AG04450 (cell line): ENCODE measurements around the gene ELOVL5. TPM values are rescaled to one million over a fixed set of nuclear protein-coding genes. Genes with fewer than 3 reads are reported as not detected.

ENCODE experiments used
- CTCF ChIA-PET: fragments of 300-600, 350-600 bp; formaldehyde crosslinking; extraction: SDS; loops from one replicate; lab custom pipeline; 2022; ENCODE audit warnings: antibody characterized with exemption, inconsistent platforms; lab: Charles Lee
- POLR2A ChIA-PET: fragments of 350-600 bp; formaldehyde crosslinking; extraction: SDS; loops from one replicate; lab custom pipeline; 2021; ENCODE audit warnings: antibody characterized with exemption, inconsistent platforms; lab: Yijun Ruan, JAX
- DNase-seq: peaks from one replicate; pipeline ENCODE4 v3.0.0-alpha.2; 2011; ENCODE audit warnings: low read depth, low spot score
- H3K27ac ChIP-seq: one replicate; pipeline ENCODE4 v1.5.1; 2012; ENCODE audit warnings: low read depth, low read length, control low read depth
- H3K27me3 ChIP-seq: one replicate; pipeline ENCODE4 v1.6.0; 2012; ENCODE audit warnings: low read length; ENCODE audit not compliant: control insufficient read depth, insufficient read depth
- H3K4me3 ChIP-seq: 2 replicates; pipeline ENCODE4 v1.5.1; 2011; ENCODE audit warnings: mild to moderate bottlenecking, low read depth, low read length, control low read depth
- H3K9me3 ChIP-seq: 2 replicates; pipeline ENCODE4 v1.5.1; 2012; ENCODE audit warnings: low read length; ENCODE audit not compliant: control insufficient read depth, insufficient read depth
- CTCF ChIP-seq: IDR thresholded peaks from 2 replicates; pipeline ENCODE4 v1.5.1; 2011; ENCODE audit warnings: low read depth, low read length, control low read depth, inconsistent platforms
- polyA plus RNA-seq: library from polyadenylated mRNA; depleted of rRNA; stranded (reverse); fragments of >200 nt; gene quantifications from 2 replicates; pipeline ENCODE4 v1.2.3, GENCODE V29; 2011

The ELOVL5 gene
- polyA plus RNA-seq, 1 experiment, result 81.6 TPM

GRCh38 chr6:53315086-53315724 lies 33.5 kb downstream of the ELOVL5 start:
- H3K4me3 ChIP-seq, result no peak overlapping the region
- no peak for DNase-seq
- H3K27ac ChIP-seq, result no peak overlapping the region
- TF ChIP-seq CTCF, result no peak
- no peaks in the 10 kb centered on the region for H3K9me3 ChIP-seq
- ChIA-PET CTCF (interaction anchor here (0.6 kb wide), 1 partner anchor 9 kb away, joined by 4 read pairs; no protein-coding TSS in a partner anchor), POLR2A (no interaction called here)
- H3K27me3 ChIP-seq, result no peaks in the 10 kb centered on the region

GRCh38 chr6:53313784-53314400 lies 34.9 kb downstream of the ELOVL5 start:
- no peak for TF ChIP-seq CTCF
- Histone ChIP-seq H3K4me3 (no peak overlapping the region), H3K27ac (no peak overlapping the region), H3K27me3 (no peaks in the 10 kb centered on the region), H3K9me3 (no peaks in the 10 kb centered on the region)
- CTCF ChIA-PET, result interaction anchor here (0.6 kb wide), 1 partner anchor 512 kb away, joined by 3 read pairs; no protein-coding TSS in a partner anchor
- POLR2A ChIA-PET, result no interaction called here
- no peak for DNase-seq

DNA sequence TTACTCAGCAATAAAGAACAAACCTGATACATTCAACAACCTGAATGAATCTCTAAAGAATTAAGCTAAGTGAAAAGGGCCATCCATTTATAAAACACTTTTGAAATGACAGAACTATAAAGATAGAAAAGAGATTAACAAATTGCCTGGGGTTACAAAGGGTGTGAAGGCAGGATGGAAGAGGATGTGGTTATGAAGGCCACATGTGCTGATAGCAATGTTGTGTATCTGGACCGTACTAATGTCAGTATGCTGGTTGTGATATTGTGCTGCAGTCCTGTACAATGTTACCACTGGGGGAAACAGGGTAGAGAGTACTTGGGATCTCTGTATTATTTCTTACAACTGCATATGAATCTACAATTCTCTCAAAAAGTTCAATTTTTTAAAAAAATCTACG lies 36.4 kb downstream of the ELOVL5 start:
- ChIA-PET CTCF (interaction anchor here (0.8 kb wide), 1 partner anchor 18 kb away, joined by 3 read pairs; no protein-coding TSS in a partner anchor), POLR2A (no interaction called here)
- H3K27ac ChIP-seq, result no peak overlapping the region
- H3K9me3 ChIP-seq, result no peaks in the 10 kb centered on the region
- no peak overlapping the region for H3K4me3 ChIP-seq
- no peaks in the 10 kb centered on the region for H3K27me3 ChIP-seq
- no peak for DNase-seq
- TF ChIP-seq CTCF, result no peak

DNA sequence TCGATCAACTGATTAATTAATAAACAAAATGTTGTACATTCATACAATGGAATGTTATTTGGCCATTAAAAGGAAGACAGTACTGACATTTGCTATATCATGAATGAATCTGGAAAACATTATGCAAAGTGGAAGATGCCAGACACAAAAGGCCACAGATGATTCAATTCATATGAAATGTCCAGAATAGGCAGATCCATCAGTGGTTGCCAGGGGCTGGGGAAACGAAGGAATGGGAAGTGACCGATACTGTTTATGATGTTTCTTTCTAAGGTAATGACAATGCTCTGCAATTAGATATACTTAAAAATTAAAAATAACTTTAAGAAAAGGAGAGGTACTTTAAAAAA lies 37.2 kb downstream of the ELOVL5 start:
- no peak for DNase-seq
- Histone ChIP-seq H3K27me3 (no peaks in the 10 kb centered on the region), H3K4me3 (no peak overlapping the region), H3K9me3 (no peaks in the 10 kb centered on the region), H3K27ac (no peak overlapping the region)
- TF ChIP-seq CTCF, result no peak
- POLR2A ChIA-PET, result no interaction called here
- CTCF ChIA-PET, result no interaction called here
